HepG2 (cell line): ENCODE results near the gene NLRP6. TPM values are rescaled to one million over a fixed set of nuclear protein-coding genes. Genes with fewer than 3 reads are reported as not detected.
A peak's percentile ranks its signal among the peaks of the same experiment; 100 is the strongest.

Experiments
- CBX2 ChIP-seq, 2 experiments: fragments of 200-600 bp in 1 of 2; sonication (generic); formaldehyde crosslinking in 1 of 2; IDR thresholded peaks; 2 replicates each; pipeline versions ENCODE4 v1.7.0 to v1.8.1; 2018 to 2022; ENCODE audit warnings: low read depth in 2 of 2, low read length in 1 of 2, mild to moderate bottlenecking in 1 of 2, missing genetic modification reagents in 1 of 2
- DDIT3 ChIP-seq: sonication (generic); formaldehyde crosslinking; IDR thresholded peaks from 2 replicates; pipeline ENCODE4 v1.4.0; 2020; ENCODE audit warnings: mild to moderate bottlenecking, missing genetic modification reagents
- DMAP1 ChIP-seq: IDR thresholded peaks from 2 replicates; pipeline ENCODE4 v1.6.1; 2016
- GRHL1 ChIP-seq: sonication (generic); formaldehyde crosslinking; conservative IDR thresholded peaks from 2 replicates; pipeline ENCODE4 v1.8.0; 2022; ENCODE audit warnings: missing genetic modification reagents
- HNRNPH1 ChIP-seq: fragments of 200-400 bp; formaldehyde crosslinking; optimal IDR thresholded peaks from 2 replicates; pipeline ENCODE3; 2017; ENCODE audit warnings: mild to moderate bottlenecking, low read depth, low read length
- HOXA7 ChIP-seq: sonication (generic); formaldehyde crosslinking; IDR thresholded peaks from 2 replicates; pipeline ENCODE4 v1.8.1; 2022; ENCODE audit warnings: mild to moderate bottlenecking, missing genetic modification reagents, moderate library complexity
- KDM2A ChIP-seq: sonication (generic); formaldehyde crosslinking; IDR thresholded peaks from 2 replicates; pipeline ENCODE4 v1.4.0; 2020; ENCODE audit warnings: low read depth, missing genetic modification reagents, borderline replicate concordance
- MLLT10 ChIP-seq: sonication (generic); formaldehyde crosslinking; IDR thresholded peaks from 2 replicates; pipeline ENCODE4 v1.4.0; 2020; ENCODE audit warnings: missing genetic modification reagents
- MTF2 ChIP-seq: sonication (generic); formaldehyde crosslinking; IDR thresholded peaks from 2 replicates; pipeline ENCODE4 v1.5.0; 2020; ENCODE audit warnings: missing genetic modification reagents, borderline replicate concordance
- MXD4 ChIP-seq: IDR thresholded peaks from 2 replicates; pipeline ENCODE4 v1.6.1; 2016; ENCODE audit warnings: mild to moderate bottlenecking, missing biosample characterization, missing genetic modification reagents
- NR2F1 ChIP-seq, 2 experiments: fragments of 450-650 bp in 1 of 2; formaldehyde crosslinking in 1 of 2; IDR thresholded peaks; 2 replicates each; pipeline versions ENCODE4 v1.5.0 to v1.6.1; 2016 to 2020; ENCODE audit warnings: mild to moderate bottlenecking in 1 of 2, missing compliant biosample characterization in 1 of 2, missing genetic modification reagents in 1 of 2, moderate library complexity in 1 of 2
- PAXIP1 ChIP-seq: sonication (generic); formaldehyde crosslinking; conservative IDR thresholded peaks from 2 replicates; pipeline ENCODE4 v1.4.0; 2020; ENCODE audit warnings: mild to moderate bottlenecking, missing genetic modification reagents, moderate library complexity
- PBX3 ChIP-seq: sonication (generic); formaldehyde crosslinking; IDR thresholded peaks from 2 replicates; pipeline ENCODE4 v1.8.1; 2023; ENCODE audit warnings: missing genetic modification reagents, inconsistent platforms, borderline replicate concordance
- PTBP1 ChIP-seq: fragments of 200-400 bp; formaldehyde crosslinking; IDR thresholded peaks from 2 replicates; pipeline ENCODE4 v1.6.1; 2018; ENCODE audit warnings: low read length, low read depth; ENCODE audit not compliant: poor library complexity, severe bottlenecking
- RFX5 ChIP-seq: IDR thresholded peaks from 2 replicates; pipeline ENCODE4 v1.6.1; 2011; ENCODE audit warnings: low read depth, low read length, improper control_type of control experiment
- ZBTB26 ChIP-seq: IDR thresholded peaks from 2 replicates; pipeline ENCODE4 v1.6.1; 2016; ENCODE audit warnings: missing compliant biosample characterization, missing genetic modification reagents, borderline replicate concordance
- ZFP37 ChIP-seq: sonication (generic); formaldehyde crosslinking; IDR thresholded peaks from 2 replicates; pipeline ENCODE4 v1.4.0; 2020; ENCODE audit warnings: missing genetic modification reagents, borderline replicate concordance
- ZKSCAN1 ChIP-seq: fragments of 150-350 bp; IDR thresholded peaks from 2 replicates; pipeline ENCODE4 v1.6.1; 2014; ENCODE audit warnings: low read length
- ZNF350 ChIP-seq: sonication (generic); formaldehyde crosslinking; IDR thresholded peaks from 2 replicates; pipeline ENCODE4 v1.4.0; 2020; ENCODE audit warnings: mild to moderate bottlenecking, low read depth, missing genetic modification reagents, borderline replicate concordance
- ZNF550 ChIP-seq: sonication (generic); formaldehyde crosslinking; IDR thresholded peaks from 2 replicates; pipeline ENCODE4 v1.4.0; 2020; ENCODE audit warnings: mild to moderate bottlenecking, missing genetic modification reagents, borderline replicate concordance
- ZSCAN12 ChIP-seq: sonication (generic); formaldehyde crosslinking; IDR thresholded peaks from 2 replicates; pipeline ENCODE4 v1.9.0; 2021; ENCODE audit warnings: mild to moderate bottlenecking, missing genetic modification reagents
- polyA plus RNA-seq, 8 experiments: library from polyadenylated mRNA; depleted of rRNA in 3 of 8; stranded (reverse) in 7 of 8; unstranded in 1 of 8; fragments of >200 nt; fragmentation: Illumina TruSeq in 4 of 8; extraction: Trizol in 4 of 8; gene quantifications; 2 replicates each; pipeline versions ENCODE4 v1.2.1 to v1.2.3, GENCODE V29; 2011 to 2016; ENCODE audit warnings: low read depth in 4 of 8, missing spikeins in 1 of 8, mixed read lengths in 1 of 8; ENCODE audit not compliant: insufficient read depth in 1 of 8
- total RNA-seq, 5 experiments: library from RNA; depleted of rRNA; stranded (reverse); fragments of >200 nt; fragmentation: Illumina TruSeq; extraction: Trizol; gene quantifications; 2 replicates each; pipeline ENCODE4 v1.2.3, GENCODE V29; 2016; ENCODE audit warnings: low read depth in 1 of 5

The NLRP6 gene
- total and polyA plus RNA-seq, 2 of the 13 experiments (the other 11 are each of a cell fraction or from before 2014, with no cell fraction given): not detected

GRCh38 chr11:235997-236773 lies 42.0 kb upstream of the NLRP6 start, which contains the start of gene SIRT3 (continued):
- TF ChIP-seq PTBP1 (no peak), ZSCAN12 (0 out of 2 replicates have a peak, but pooled peaks have one; percentile 36), CBX2 (IDR thresholded peaks at IDR 0.05; ENCODE audit: low read depth, low read length) (no peak), CBX2 (CRISPR knock-in tag; IDR thresholded peaks at IDR 0.05; ENCODE audit: low read depth) (no peak), GRHL1 (no peak), DMAP1 (CRISPR knock-in tag) (peak; percentile 71; the same call in 1 of the 2 replicates), ZFP37 (no peak), ZKSCAN1 (no peak), NR2F1 (CRISPR knock-in tag; IDR thresholded peaks at IDR 0.05) (0 out of 4 replicates have a peak, but pooled peaks of 1 of the 2 experiments have one; percentile 35), MLLT10 (no peak), MTF2 (CRISPR knock-in tag) (no peak), ZBTB26 (CRISPR knock-in tag) (no peak), ZNF350 (CRISPR knock-in tag) (no peak), DDIT3 (CRISPR knock-in tag) (no peak), MXD4 (CRISPR knock-in tag) (no peak; the same call in 1 of the 2 replicates), HOXA7 (CRISPR knock-in tag) (no peak; the same call in 1 of the 2 replicates), PAXIP1 (CRISPR knock-in tag) (0 out of 2 replicates have a peak, but pooled peaks have one; percentile 39), RFX5 (no peak), KDM2A (CRISPR knock-in tag) (no peak), HNRNPH1 (no peak), ZNF550 (CRISPR knock-in tag) (no peak), PBX3 (CRISPR knock-in tag) (no peak)
